HG03378 (cell line): ENCODE data around the gene EZR.

Experiments
- ATAC-seq: cut with Tn5 transposase; IDR thresholded peaks from one replicate; pipeline ENCODE4 v1.9.1; 2021; ENCODE audit warnings: mild to moderate bottlenecking, moderate library complexity; ENCODE audit not compliant: unreplicated experiment

EZR gene

DNA sequence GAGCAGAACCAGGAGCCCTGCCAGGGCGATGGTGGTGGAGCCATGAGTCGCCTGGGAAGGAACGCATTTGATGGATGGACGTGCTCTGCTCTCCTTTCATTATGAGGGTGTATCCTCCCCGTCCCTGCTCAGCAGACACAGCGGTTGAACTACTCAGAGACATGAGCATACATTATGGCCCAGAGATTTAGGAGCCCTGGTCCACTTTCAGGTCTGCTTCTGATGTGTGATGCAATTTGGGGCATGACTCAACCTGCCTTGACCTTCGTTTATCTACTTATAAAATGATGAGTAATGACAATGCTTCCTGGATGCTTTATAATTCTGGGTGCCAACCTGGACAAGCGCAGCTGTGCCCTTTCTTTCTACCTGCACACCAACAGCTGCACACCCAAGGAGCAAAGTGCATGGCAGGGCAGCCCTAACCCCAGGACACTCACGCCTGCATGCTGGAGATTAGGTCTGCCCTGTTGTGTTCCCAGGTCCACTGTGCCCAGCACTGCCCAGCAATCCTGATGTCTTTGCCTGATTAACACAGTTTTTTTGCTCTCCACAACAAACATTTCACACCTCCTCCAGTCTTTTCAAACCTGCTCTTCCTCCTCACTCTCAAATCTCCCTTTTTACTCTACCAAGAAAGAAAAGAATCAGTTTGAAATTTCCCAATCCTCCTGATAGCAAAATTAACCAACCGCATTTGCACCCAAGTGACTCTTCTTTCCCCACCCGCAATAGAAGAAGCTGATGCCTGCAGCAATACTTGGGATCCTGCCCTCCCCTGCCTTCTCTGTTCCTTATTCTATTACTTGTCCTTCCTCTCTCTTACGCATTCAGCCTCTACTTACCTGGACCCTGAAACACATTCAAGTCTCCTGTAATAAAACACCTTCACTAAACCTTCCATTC, 81.2 kb downstream of the EZR start:
- no peak for ATAC-seq

DNA sequence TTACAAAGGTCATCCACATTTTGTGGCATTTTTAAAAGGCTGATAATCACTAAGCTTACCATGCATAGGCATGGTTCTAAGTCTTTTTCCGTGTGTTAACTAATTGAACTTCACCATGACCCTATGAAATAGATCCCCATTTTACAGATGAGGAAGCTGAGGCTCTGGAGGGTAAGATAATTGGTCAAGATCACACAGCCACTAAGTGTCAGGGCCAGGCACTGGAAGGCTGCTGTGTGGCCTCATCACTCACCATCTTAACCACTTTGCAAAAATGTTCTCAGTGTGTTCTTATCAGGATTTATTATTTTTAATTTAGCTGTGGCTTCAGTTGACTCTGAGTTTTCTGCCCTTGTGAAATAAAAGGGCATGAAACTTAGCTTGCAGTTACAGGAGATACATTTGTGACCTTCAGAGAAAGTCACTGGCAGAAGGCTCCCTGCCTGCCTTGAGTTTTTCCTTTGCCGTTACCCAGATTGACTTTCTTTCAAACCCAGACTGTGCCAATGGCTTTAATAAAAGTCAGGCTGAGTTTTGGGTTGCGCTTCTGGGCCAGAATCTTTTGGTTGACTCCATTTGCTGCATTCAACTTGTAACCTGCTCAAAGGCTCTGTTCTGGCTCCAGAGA, 82.0 kb downstream of the EZR start:
- ATAC-seq = no peak

DNA sequence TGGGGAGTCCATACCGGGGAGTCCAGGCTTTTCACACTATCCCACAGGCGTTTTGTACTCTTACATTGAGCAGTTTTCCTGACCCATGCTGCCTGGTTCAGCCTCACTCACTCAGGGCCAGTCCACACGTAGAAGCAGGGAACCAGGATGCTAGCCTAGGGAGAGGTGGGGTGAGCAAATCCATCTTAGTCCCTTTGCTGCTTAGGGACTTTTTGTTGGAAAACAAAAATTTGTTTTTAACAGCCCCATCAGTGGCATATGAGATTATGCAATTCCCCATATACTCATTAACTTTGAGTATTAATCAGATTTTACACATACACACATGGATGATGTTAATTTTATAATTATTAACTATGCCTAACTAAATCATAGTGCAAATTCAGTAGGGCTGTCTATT, 84.2 kb downstream of the EZR start:
- ATAC-seq = no peak

DNA sequence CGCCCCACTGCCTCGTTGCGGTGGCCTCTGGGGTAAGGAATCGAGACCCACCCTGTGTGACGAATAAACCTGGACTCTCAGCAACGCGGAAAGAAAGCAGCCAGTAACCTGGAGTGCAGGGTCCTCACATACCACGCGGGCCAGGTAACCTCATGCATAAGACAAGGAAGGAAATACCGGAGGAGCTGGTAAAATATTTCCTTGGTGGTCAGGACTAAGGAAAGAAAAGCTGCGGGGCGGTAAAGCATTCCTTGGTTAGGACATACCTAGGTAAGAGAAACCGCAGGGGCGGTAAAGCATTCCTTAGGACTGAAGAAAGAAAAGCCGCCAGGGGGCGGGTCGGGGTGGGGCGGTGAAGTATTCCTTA, 88.6 kb downstream of the EZR start:
- no peak for ATAC-seq

DNA sequence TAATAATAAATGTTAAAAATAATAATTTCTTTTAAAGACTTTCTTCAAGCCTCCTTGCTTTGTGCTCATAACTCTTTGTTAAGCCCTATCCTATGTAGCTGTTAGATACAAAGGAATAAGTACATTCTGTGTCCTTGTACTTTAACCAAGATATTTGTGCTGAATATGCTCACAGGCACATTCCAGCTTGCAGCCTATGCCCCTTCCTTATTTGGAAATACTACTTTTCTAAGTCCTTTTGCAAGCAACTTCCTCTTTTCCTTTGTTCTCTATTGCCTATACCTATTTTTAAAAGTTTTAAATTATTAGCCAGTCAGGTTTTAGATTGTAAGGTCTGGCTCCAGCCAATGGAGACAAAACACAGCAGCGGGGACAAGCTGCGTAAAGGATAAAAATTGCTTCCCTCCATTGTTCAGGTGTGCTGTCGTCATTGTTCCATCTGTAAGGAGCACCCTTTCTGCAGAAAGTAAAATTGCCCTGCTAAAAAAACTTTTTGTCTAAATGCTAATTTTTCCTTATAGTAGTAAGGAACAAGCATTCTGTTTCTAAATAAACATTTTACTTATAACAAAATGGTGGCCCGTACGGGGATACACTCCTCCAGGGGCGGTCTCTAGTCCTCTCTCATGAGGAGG, 89.1 kb downstream of the EZR start:
- ATAC-seq = no peak

DNA sequence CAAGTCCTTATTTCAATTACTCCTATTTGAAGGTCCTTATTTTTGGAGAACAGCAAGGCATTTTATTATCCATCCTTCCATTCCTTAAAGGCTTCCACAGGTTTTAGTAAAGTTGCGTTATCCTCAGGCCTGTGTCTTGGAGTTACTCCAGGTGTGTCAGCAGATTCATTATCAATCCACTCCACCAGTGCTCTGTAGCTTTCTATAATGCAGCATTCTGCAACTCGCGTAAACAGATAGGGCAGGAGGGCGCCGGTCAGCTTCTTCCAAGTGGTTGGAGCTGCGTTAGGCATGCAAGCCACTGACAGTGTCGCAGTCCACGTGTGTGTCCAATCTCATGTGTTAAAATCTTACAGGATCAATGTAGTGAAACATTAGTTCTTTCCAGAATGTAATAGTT, 93.5 kb downstream of the EZR start:
- no peak for ATAC-seq

DNA sequence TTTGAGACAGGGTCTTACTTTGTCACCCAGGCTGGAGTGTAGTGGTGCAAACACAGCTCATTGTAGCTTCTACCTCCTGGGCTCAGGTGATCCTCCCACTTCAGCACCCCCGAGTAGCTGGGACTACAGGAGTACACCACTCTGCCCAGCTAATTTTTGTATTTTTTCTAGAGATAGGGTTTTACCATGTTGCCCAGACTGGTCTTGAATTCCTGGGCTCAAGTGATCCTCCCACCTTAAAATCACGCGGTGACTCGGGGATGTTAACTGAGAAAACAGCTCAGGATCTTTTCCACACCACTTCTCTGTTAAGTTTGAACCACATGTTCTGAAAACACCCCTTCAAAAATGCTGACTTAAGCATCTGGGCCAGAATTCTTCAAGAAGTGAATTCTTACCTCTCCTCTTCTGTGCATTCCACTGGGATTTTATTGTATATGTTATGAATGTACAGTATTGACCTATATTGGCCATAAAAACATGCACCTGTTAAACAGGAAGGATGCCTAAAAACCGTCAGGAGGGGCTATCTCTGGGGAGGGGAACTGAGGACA, 96.9 kb downstream of the EZR start:
- ATAC-seq = no peak

DNA sequence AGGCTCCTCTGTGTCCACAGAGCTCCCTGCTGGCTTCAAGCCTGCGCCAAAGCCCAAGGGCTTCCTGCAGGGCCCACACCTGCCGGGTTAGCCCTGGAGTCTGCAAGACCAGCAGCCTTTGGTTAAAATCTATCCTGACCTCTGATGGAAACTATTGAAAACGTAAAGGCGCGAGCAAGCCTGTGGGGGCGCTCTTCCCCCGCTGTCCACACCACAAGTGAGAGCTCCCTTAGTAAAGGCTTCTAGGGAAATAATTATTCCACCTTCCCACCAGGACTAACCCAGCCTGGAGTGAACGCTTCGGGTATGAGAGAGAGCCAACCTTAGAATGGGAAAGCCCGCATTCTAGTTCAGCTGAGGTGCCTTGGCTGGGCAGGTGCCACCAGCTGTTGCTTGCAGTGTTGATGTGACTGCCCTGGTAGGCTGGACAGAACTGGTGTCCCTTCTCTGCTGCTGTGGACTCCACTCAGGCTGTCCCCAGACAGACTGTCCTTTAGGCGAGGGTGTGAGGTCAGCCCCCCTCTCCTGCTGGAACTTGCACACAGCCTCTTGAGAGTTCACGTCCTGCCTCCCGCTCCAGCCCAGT, 100.6 kb downstream of the EZR start:
- ATAC-seq = no peak

DNA sequence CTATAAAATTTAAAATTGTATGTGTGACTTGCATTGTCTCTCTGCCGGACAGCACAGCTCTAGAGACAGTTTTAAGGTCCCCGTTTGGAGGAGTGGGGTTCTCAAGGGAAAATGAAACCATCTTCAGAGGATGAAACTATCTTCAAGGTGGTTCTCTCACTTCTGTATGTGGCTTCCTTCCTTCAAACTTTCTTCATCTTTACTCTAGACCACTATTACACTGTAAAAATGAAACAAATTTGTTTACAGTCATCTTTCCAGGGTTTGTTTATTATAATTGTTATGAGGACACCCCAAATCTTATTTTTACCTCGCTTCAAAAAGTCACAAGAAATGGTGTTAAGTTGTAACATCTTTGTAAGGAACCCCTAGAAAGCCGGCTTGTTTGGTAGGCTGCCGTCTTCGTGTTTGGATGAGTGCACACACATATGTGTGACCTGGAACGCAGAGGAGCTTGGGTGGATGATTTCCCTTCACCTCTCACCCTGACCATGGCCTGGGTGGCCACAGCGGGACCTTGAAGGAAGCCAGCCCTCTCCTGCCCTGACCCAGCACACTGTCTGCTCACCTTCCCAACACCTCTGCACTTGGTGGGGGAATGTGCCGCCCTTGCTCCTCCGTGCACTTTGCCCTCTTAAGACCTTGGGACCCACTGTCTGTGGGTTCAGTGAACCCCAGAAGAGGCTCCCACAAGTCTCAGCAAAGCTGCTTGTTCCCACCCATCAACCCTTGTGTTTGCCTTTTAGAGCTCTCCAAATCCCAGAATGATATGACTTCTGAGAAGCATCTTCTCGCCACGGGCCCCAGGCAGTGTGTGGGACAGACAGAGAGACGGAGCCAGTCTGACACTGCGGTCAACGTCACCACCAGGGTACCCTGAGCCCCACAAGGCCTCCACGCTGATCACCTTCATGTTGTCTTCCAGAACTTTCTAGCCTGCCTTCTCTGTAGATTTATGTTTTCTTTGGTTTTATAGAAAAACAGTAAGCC, 101.5 kb downstream of the EZR start:
- ATAC-seq = peak; percentile 67
